Skeletal muscle cell (primary cell): ENCODE results near the gene MXD4.

Source experiments
- DNase-seq: peaks from one replicate; pipeline ENCODE4 v3.0.0-alpha.2; 2010; ENCODE audit warnings: low read depth
- H3K4me3 ChIP-seq: 2 replicates; pipeline ENCODE4 v1.5.1; 2011; ENCODE audit warnings: low read depth, mild to moderate bottlenecking, control low read depth, low read length, moderate library complexity

The MXD4 gene, protein sequence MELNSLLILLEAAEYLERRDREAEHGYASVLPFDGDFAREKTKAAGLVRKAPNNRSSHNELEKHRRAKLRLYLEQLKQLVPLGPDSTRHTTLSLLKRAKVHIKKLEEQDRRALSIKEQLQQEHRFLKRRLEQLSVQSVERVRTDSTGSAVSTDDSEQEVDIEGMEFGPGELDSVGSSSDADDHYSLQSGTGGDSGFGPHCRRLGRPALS

DNA sequence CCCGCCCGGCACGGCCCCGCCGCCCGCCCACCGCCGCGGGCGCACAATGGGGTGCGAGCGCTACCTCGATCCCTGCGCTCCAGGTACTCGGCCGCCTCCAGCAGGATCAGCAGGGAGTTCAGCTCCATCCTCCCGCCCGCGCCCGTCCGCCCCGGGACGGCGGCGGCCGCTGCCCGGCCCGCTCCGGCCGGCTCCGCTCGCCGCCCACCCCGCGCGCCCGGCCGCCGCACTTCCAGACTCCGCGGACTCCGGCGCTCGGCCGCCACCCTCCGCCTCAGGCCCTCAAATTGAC is at the start of gene MXD4:
Gene MXD4, minus strand, starts transcription at position 257 of the 292 bp plus-strand sequence. Its CDS starts 129 bp downstream, at position 128.
- DNase-seq = no peak
- H3K4me3 ChIP-seq = peak within 1 kb of the TSS; percentile 87

DNA sequence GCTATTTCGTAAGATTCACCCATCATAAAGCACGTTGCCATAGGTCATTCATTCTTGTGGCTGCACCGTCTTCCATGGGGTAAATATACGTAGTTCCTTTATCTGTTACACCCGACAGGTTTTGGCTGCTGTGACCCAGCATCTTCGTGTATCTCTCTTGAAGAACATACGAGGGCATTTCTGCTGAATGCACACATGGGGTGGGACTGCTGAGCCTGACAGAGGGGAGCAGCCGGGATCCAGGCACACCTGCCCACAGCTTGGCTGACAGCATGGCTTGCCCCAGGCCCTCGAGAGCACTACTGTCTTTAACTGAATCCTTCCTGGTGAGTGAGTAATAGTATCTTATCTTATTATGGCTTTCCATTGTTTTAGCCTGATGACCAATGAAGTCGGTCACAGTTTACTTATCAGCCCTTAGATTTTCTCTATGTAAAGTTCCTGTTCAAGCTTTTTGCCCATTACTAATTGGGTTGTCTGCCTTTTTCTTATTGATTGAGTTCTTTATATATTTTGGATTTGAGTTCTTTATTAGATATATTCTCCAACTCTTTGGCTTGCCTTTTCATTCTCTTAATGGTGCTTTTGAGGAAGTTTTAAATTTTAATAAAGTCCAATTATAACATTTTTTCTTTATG is 45.0 kb upstream of the MXD4 start:
- H3K4me3 ChIP-seq = no peak overlapping the region
- DNase-seq = no peak

DNA sequence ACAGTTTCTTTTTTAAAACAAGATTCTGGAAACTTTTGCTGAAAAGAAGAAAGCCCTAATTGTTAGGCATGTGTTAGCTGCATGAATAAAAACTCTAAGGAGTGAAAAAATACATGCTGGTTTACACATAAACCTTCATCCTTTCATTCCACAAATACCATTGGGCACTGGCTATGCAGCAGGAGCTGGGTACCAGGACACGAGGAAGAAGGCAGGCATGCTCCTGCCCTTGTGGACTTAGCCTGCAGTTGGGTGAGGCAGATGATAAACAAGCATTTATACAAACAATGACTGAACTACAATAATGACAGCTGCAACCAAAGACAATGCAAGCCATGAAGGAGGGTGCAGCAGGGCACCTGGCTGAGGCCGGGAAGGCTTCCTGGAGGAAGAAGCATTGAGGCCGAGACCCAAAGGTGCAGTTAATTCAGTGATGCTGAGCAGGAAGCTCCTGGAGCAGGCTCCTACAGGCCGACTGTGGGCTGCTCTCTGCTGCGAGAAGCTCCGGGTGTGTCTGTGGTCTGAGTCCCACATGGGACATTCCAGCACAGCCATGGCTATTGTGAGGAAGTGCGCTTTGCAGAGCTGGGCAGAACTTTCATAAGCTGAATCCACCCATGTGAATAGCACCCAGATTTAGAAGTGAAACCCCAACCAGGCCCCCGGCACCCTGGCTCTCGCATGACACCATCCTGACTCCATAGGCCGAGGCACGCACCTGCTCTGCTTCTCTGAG is 44.0 kb upstream of the MXD4 start:
- no peak for DNase-seq
- H3K4me3 ChIP-seq = no peak overlapping the region

DNA sequence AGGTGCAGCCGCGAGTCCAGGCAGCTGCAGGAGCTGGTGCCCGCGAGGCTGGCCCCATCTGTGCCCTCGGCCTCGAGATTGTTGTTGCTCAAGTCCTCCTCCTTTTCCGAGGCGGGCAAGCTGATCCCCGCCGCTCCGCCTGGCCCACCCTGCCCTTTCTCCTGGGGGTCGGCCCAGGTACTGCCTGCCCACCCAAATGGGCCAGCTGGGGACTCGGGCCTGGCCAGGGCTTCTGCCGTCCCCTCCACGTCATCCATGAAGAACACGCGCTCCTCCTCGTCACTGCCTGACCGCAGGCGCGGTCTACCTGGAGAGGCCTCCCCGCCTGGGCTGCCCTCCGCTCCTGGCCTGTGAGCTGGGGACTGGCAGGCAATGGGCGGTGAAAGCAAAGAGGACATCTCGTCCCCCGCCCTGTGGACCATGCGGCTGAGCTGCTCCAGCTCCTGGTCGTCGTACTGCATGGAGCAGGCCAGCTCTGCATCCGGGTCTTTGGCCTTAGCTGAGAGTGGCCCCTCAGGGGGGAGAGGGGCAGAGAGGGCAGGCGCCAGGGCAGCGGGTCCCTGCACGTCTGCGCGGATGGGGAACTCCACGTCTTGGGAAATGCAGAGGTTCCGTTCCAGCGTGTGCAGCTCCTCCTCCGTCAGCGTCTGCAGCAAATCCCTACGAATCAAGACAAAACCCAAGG is 43.1 kb upstream of the MXD4 start:
- DNase-seq = no peak
- H3K4me3 ChIP-seq = no peak overlapping the region

DNA sequence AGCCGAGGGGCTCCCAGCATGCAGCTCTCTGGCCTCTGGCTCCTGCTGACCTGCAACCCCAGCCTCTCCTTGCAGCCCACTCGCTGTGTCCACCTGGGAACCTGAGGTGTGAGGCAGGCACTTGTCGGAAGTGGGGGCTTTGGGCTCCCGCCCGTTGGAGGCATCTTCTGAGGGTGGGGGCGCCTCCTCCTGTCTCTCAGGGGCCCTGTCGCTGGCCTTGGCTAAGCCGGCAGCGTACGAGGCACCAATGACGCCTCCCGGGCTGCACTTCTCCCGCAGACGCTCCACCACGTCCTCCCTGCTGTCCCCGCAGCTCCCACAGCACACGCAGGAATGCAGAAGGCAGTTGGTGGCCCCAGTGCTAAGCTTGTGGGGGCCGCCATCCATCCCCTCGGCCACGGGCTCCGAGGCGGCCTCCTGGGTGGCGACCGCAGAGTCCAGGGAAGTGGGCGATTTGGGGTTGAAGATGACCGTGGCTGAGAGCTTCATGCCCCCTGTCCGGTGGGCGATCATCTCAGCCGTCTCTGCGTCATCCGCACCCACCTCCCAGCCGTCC is 42.5 kb upstream of the MXD4 start:
- no peak for DNase-seq

DNA sequence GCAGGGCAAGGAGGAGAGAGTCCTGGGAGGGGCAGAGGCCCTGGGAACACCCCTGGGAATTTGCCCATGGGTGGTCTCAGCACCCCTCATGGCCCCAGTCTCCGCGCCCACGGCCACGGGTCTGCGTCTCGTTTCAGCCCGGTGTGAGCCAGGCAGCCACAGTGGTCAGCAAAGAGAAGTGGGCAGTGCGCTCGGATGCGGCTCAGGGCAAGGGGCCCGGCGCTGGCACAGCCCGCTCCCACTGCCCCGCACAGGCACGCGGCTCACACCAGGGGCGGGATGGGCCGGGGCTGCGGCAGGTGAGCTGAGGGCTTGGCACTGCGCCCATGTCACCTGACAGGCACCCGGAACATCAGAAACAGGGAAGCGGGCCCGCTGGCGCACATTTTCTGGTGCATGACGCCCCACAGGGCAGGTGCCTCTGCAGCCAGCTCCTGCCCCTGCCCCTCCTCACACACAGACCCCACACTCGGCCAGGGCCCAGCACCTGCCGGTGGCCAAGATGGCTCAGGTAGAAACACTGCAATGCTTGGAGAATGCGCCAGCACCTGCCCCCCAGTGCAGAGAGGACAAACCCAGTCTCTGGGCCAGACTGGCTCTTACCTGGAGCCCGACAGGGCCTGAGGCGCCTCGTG is 41.9 kb upstream of the MXD4 start:
- no peak overlapping the region for H3K4me3 ChIP-seq
- DNase-seq = no peak

More for the DNA sequence above, 42.5 kb upstream of the MXD4 start:
- no peak overlapping the region for H3K4me3 ChIP-seq

DNA sequence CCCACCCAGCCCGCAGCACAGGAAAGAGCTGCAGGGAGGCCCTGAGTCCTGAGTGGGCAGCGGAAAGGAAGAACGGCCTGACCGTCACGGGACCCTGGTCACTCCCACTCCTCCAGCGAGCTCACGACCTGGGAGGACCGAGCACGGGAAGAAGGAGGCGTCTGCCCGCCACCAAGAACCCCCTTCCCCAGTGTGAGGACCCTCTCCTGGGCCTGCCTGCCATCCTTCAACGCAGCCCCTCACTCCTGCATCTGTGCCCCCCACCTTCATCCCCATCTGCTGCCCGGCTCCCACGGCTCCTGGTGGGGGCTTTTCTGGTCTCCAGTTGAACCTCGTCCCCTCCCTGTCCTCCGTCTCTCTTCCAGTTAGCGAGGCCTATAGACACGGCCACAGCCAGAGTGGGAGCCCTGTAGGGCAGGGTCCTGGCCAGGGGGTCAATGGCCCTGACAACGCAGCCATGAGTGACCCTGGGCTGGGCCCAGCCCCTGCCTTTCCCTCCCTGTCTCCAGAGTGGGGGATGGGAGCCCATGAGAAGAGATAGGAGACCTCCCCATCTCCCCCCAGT is 41.3 kb upstream of the MXD4 start:
- no peak for DNase-seq
- H3K4me3 ChIP-seq = no peak overlapping the region

DNA sequence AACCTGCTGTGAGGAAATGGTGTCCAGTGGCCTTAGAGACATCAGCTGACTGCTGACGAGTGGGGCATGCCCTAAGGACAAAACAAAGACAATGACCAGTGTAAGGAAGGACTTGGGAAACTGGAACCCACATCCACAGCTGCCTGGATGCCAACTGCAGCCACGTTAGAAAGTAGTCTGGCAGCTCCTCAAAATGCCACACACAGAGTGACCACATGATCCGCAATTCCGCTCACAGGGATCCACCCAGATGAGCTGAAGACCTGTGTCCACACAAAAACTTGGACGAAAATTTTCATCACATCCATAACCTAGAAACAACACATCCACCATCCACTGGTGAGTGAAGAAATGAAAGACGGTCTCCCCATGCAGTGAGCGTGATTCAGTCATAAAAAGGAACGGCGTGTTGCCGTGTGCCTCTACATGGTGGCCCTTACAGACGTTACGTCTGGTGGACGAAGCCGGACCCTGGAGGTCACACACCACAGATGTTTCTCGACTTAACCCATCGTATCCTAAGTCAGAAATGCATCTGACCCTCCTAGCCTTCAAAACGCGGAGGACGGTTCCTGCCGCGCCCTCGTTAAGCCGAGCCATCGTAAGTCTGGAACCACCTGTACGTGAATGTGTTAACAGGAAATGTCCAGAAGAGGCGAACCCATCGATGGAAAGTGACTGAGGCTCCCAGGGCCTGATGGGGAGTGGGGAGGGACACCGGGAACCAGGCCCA is 40.6 kb upstream of the MXD4 start:
- H3K4me3 ChIP-seq = no peak overlapping the region
- no peak for DNase-seq

DNA sequence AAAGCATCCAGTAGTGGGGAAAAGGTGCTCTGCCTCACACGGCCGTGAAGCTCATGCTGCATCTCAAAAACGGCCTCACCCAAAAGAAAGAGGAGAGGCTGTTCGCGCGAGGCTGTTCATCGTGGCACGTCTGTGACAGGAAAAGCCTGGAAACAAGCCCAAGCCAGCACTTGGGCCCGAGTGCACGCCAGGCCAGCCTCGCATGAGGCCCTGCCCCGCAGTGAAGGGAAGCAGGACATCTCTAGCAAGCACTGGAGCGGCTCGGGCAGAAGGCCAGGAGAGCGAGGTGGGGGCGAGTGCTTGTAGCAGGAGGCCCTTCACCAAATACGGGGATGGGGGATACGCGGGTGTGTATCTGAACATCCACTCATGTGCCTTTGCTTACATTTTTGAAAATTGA is 39.9 kb upstream of the MXD4 start:
- DNase-seq = no peak
- H3K4me3 ChIP-seq = no peak overlapping the region

DNA sequence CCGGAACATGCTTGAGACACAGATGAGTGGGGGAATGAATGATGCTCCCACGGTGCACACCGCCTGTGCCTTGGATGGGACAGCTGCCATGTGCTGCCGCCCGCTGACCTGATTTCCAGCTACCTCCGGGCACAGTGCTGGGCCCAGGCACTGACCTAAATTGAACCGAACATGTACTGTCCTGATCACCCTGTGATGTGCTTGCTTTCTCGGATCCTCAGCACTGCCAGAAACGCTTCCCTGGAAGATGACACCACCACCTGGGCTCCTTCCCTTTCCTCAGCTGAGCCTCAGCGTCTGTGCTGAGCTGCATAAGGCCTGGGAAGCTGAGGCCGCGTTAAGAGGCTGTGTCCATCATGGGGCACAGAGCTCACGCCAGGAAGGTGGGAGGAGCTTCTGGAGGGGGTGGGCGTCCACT is 39.3 kb upstream of the MXD4 start:
- no peak overlapping the region for H3K4me3 ChIP-seq
- no peak for DNase-seq

DNA sequence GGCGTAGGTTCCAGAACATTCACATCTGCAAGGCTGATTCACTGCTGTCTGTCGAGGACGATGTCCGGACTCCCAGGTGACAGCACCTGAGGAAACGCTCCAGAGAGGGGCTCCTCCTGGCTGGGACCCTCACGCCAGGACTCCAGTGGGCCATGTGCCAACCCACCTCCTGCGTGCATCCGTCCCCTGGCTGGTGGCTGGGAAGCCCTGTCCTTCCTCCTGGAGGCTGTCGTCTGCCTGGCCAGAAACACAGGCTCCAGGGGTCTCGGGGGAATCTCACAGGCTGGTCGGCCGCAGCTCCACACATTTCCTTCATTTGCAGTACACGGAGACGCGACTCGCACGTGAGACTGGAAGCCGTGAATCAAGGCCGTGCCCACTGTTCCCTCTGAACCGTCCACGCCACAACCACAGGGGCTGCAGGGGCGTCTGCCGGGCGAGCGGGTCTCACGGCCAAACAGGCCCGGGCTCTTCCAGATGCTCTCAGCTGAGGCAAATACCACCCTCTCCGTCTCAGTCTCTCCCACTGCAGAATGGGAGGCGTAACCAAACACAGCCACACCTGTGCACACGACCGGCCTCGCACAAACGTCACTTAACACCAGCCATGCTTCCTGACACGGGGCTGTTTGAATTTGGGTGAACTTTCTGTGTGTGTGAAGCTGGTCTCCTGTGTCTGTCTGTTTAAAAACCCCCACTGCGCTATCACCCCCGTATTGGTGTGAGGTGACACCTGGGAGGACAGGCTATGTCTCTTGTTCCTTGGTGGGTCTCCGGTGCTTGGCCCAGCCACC is 38.7 kb upstream of the MXD4 start:
- no peak for DNase-seq
- no peak overlapping the region for H3K4me3 ChIP-seq

DNA sequence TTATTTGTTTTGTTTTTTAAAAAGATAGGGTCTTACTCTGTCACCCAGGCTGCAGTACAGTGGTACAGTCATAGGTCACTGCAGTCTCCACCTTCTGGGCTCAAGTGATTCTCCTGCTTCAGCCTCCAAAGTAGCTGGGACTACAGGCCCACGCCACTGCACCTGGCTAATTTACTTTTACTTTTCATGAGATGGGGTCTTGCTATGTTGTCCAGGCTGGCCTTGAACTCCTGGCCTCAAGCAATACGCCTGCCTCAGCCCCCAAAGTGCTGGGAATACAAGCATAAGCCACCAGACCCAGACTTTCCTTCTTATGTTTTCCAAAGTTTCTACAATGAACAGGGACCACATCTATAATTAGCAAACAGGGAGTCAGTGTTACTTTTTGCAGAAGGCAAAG is 37.9 kb upstream of the MXD4 start:
- no peak overlapping the region for H3K4me3 ChIP-seq
- DNase-seq = no peak

DNA sequence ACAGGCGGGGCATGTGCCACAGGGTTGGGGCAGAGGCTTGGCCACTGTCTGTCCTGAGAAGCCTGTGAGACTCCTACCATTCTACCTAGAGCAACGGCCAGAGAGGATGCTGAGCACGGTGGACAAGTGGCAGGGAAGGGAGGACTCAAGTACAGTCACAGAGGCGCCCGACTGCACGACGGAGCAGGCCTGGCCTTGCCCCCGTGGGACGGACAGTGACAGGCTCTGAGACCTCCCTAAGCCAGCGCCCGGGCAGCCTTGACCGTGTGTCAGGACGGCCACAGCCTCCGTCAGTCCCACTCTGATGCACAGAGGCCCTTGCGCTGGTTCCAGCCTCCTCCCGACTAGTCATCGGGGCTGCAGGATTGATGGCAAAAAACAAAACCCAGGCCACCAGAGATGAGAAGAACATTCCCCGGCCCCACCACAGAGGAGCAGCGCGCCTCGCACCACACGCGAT is 36.7 kb upstream of the MXD4 start:
- DNase-seq = no peak
- no peak overlapping the region for H3K4me3 ChIP-seq

DNA sequence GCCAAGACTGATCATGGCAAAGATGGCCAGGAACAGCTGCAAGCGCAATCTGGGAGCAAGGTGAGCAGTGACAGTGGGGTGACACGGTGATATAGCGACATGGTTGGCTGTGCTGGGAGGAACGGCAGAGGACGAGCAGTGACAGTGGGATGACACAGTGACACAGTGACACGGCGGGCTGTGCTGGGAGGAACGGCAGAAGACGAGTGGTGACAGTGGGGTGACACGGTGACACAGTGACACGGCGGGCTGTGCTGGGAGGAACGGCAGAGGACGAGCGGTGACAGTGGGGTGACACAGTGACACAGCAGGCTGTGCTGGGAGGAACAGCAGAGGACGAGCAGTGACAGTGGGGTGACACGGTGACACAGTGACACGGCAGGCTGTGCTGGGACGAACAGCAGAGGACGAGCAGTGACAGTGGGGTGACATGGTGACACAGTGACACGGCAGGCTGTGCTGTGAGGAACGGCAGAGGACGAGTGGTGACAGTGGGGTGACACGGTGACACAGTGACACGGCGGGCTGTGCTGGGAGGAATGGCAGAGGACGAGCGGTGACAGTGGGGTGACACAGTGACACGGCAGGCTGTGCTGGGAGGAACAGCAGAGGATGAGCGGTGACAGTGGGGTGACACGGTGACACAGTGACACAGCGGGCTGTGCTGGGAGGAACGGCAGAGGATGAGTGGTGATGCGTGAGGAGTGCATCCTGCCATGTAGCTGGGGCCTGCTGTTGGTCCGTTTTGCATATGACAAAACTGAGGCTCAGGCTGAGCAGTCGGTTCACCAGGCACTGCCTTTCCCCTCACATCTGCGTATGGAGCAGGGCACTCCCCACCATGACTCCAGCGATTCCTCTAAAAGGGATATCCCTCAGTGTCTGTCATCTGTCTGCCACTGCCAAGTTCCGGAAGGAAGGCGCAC is 36.0 kb upstream of the MXD4 start:
- DNase-seq = no peak
- no peak overlapping the region for H3K4me3 ChIP-seq

DNA sequence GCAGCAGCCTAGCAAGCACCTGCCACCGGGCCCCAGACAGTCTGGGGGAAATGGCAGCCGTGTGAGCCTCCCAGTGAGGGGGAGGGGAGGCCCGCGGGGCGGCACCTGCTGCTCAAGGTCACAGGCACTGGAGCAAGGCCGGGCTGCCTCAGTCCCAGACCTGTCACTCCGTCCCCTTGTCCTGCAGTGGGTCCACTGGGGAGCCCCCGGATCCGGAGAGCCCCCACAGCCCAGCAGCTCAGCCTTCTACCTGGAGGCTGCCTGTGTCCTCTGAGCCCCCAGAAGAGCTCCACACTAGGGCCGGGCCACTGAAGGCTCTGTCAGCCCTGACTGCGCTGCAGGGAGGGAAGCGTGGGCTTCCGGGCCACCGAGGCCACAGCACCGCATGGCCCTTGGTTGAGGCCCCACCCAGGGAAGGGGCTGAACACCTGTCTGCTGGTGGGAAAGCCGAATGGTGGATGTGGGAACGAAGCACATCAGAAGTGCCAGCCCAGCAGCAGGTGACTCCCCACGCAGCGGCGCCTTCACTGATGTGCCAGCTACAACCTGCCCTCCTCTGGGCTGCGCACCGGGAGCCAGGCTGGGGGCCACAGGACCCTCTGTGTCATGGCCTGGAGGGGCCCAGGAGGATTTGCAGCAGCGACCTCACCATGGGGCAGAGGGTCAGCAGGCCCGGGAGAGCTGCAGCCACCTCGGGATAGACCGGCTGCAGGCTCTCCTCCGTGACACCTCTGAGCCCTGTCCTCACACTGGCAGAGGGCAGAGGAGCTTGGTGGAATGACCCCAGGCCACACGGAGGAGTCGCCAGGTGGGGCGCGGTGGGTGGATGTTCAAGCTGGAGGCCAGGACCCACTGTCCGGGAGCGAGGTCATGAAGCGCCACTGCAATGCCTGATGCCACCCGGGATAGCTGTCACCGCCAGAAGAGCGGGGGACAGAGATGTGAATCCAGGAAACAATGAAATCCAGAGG is 35.0 kb upstream of the MXD4 start:
- no peak overlapping the region for H3K4me3 ChIP-seq
- DNase-seq = no peak

DNA sequence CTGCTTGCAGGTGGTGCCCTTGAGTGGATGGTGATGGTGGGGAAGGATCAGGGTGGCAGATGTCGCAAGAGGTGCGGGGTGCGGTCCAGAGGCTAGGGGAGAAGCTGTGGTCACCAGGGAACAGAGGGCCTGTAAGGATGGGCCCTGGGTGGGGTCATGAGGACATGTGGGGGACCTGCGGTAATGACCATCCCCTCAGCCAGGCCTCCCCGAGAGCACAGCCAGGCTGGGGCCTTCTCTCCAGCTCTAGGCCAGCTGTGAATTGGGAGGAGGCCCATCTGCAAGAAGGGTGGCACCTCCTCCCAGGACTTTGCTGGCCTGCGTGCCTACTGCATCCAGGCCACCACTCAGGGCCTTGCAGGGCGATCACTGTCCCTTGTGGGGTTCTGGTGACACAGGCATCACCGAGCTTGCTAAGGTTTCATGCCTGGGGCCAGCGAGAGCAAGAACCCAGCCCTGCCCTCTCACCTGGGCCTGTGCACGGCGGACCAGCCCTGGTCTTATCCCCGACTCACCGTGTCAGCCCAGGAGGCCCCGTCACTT is 34.1 kb upstream of the MXD4 start:
- no peak overlapping the region for H3K4me3 ChIP-seq
- DNase-seq = no peak
